Fibroblast of skin of left quadriceps (primary cell): ENCODE results near the gene HOXD4.

Experiments used
- DNase-seq, 2 experiments: peaks; one replicate each; pipeline ENCODE4 v3.0.0-alpha.2; 2013; ENCODE audit warnings: low read depth in 2 of 2

The HOXD4 gene

DNA sequence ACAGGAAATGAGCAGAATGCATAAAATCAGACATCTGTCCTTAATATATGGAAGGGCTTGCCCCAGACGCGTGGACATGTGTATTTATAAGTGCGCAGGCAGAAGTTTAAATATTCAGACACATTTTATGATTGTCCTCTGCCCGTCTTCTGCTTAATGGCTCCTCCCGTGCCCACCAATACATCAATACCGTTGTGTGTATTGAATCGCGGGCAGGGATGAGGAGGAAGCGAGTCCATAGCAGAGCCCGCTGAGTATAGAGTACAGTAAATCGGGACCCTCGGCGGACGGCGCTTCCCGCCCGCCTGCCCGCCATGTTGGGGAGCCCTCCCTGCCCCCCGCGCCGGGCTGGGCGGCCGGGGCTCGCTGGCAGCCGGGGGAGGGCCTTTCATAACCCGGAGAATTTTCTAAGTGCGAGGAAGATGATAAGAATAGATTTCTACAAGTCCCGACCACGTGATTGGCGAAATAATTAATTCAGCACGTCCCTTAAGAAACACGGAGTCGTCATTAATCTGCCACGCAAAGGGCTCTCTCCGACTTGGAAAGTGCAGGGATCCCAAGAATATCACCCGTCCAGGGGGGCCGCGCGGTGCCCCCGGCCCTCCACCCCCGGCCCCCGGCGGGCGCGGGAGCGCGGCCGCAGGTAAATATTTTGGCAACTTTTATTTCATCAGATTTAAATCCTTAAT lies 5.6 kb downstream of the HOXD4 start, which contains the start of gene HOXD3:
Gene HOXD3 (plus strand): TSS at position 501 of the 692 bp plus-strand sequence. CDS start 11,808 bp downstream, outside the sequence.
- DNase-seq = no peak

DNA sequence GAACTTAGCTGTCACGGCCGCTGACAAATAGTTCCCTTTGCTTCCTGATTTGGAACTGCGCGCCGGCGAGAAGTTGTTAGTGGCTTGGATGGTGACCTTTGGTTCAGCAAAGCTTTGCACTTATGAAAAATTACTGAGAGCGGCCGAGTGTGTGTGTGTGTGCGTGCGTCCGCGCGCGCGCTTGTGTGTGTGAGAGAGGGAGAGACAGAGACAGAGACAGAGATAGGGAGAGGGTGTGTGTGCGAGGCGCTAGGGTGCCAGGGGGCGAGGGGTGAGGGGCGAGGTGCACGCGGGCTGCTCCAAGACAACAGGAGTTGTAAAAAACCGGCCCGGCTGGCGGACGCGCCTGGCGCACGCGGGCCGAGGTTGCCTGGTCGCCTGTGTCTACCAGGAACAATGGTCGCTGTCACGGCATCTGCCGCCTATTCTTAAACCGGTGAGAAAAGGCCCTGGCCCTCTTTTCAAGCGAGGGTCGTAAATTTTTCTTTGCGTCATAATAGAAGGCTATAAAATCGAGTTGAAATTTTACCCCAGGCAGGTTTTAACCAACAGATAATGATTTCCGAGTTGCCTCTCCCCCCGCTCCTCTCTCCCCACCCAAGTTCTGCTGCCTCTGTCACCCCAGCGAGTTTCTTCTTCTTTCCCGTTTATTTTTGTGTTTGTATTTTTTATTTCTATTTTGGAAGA lies 6.3 kb downstream of the HOXD4 start:
- DNase-seq = no peak

DNA sequence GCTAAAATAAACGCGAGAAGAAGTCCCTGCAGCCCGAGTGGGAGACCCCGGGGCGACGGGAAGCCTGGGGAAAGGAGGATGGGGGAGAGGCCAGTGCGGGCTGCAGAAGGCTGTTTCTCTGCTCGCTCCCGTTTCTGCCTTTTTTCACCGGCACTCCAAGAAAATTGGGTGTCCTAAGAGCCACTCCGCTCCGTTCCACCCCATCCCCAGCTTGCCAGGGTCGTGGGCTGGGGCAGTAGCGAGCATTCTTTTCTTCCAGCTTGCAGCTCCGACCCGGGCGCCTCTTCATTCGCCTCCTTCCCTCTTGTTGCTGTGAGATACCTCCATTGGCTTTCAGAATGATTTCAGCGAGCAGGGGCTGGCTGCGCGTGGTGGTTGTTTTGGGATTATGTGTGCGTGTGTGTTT lies 6.8 kb downstream of the HOXD4 start:
- no peak for DNase-seq

DNA sequence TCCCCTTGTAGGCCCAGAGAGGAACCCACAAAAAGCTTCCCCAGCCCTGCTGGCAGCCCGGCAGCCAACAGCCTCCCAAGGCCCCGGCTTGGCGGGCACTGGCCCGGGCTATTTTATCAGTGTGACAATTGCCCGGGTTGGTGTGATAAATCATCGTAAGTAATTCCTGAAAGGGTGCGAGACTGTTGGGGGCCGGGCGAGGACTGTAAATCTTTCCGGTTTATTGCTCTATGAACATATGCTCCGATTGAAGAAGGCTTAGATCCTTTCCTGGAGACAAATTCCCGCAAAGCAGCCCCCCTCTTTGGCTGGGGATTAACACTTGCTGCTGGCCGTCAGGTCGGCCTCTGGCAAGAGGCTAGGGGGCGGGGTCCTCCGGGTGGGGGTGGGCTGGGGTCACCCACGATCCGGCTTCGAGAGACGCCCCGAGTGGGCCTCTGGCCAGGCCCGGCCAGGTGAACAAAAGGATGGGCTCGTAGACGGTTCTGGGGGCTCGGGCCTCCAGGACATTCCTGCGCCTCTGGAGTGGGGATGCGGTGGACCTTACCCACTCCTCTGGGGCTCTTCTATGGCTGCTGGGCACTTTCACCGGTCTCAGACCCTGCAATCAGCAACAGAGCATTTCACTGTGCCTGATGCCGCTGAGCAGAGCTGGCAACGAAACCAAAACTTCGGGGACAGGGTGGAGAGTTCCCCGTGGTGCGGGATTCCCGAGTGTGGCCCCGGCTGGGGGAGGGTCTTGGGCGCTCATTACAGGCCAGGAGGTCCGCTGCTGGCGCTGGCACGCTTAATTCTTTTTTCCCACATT lies 7.7 kb downstream of the HOXD4 start:
- no peak for DNase-seq

DNA sequence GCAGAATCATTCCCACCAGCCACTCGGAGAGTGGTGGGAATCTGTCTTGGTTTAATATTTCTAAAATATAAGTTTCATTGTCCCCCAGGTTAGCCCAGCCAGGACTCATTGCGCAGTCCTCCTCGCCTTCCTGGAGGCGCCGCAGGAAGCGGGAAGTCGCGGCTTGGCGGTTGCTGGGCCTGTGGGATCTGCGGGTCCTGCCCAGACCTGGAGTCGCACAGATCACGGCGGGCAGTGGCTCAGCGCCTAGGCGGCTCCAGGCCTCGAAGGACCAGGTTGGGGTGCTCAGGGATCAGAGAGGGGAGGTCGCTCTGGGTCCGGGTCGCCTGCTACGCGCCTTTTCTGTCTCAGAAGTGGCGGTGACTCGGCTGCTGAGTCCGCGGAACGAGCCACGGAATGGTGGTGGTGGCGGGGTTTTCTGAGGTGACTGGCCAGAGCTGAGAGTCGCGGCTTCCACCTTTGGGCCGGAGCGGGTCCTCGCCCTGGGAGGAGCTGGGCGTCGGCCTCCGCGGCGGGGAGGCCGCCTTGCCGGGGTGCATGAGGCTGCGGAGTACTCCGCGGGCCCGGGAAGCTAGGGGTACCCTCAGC lies 8.4 kb downstream of the HOXD4 start:
- DNase-seq = no peak

DNA sequence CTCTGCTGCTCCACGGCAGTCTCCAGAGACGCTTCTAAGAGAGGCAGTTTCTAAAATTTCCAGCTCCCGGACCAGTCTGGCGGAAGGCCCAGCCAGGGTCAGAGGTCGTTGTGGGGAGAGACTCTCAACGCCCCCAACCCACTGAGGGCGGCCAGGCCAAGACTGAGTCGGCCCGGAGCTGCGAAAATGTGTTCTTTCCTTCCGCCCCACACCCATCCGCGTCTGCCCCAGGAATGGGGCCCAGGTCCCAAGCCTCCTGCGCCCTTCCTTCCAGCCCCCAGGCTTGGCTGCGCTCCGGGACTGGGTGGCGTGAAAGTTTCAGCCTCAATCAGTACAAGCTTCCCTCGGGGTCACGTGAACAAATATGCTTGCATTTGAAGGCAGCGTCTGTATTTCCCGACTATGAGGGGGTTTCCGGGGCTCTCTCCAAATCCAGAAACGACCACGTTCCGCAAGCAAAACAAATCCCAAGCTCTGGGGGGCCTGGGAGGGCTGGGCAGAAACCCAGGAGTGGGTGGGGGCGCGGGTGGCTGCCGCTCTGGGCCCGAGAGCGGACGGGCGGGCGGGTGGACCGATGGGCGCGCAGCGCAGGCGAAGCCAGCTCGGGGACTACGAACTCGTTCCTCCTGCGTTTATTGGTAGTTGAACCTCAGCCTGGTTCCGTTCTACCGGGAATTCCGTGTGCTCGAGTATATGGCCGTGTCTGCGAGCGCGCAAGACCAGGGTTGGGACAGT lies 9.1 kb downstream of the HOXD4 start:
- no peak for DNase-seq

DNA sequence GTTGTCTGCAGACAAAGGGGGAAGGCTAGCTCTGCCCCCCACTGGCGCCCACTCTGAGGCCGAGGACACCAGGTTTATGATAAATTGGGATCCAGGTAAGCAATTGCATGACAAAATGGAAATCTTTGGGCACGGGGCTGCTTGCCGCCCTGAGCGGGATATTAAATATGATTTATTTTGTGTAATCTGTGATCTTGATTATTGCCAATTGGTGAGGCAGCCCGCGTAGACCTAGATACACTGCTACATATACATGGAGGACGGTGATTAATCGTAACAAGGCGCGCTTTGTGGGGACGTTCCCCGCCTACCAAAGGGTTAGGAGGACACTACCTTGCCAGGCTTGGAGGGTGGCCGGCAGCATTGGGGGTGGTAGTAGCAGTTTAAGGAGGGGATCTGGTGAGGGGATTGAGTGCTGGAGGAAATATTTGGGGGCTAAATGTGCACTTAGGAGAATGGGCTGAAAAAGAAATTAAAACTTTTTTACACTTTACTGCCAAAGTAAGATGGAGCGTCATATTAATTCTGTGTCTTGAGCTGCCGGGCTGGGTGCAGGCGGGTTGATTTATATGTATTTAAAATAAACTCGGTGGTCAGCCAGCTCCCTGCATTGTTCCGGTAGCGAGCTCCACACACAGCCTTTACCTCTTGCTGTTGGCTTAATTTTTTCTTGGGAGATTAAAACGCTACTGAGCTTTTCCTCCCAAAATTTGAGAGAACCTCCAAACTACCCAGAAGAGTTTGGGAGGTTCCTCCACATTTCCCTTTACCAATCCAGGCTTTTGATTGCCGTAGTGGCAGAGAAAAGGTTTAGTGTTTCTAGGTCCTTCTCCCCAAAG lies 9.9 kb downstream of the HOXD4 start:
- no peak for DNase-seq

DNA sequence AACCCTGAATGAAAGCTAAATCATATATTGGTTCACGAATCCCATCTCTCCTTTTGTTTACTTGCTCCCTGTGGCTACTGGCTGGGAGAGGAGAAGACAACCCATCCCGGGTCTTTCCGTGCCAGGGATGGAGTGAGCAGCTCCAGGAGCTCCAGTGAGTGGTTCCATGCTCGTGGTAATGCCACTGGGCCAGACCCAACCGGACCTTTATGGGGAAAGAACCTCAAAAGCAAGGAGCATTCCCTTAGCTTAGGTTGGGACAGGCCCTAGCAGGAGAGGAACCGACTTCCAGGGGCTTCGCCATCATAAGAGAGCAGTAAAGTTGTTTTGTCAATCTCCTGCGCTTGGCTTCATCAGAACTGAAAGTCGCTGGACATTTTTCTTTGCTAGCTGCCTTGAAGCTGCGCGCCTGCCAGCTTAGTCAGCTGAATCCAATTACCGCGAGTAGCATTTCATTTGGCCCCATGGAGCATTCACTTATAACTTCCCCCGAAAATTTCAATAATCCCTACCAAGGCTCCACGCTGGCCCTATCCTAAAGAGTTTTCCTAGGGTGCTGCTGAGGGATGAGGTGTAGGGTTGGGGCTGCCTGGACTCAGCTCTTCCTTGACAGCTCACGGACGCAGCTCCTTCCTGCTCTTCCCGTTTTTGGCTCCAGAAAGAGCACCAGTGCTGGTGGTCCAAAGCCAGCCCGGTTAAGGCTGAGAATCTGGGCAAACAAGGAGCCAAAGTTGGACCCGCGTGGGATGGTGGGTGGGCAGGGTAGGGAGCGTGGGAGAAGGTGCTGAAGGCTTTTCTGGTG lies 10.7 kb downstream of the HOXD4 start:
- DNase-seq = peak in 1 of 2 experiments; percentile 71

DNA sequence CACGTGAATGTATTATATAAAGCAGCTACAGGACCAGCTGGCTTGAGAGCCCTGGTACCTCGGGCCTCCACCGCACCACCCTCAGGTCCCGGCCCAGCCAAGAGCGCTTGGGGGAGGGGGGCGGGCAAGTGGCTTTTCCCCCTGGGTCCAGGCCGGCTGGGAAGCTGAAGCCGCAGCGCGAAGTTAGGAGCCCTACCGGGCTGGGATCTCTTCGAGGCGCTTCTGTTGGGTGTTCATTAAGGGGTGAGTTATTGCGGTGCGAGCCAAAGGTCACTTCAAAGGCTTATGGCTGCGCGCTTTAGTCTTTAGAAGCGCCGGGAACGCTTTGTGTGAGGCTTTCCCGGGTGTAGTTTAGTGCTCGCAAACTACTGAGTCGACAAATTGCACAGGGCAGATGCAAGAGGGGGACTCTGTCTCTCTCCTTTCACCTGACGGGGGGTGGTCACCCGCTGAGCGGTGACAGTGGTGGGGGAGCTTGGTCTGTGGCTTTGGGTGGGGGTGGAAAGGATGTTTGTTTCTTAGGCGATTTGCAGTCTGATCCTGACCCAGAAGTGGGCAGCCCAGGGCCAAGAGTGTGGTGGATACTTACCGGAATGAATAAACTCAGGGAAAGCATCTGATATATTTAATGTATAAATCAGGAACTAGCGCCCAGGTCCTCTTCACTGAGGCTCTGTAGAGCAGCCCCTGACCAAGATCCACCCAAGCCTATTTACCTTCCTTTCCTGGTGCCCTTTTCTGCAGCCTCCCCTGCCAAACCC lies 11.7 kb downstream of the HOXD4 start:
- DNase-seq = no peak

DNA sequence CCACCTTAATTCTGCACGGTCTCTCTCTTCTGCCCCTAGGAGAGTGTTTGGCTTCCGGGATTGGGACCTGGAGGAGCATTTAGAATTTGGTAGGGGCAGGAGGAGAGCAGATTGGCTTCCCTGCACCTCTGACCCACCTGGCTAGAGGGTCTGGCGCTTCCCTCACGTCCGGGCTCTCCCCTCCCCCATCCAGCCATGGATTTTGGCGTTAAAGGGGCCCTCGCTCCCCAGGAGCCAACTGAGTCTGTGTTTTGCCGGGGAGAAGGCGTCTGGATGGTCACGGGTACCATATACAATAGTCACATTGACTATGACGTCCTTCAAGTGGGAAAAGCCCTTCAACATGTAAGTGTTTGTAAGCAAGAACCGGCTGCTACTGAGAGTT lies 12.3 kb downstream of the HOXD4 start:
- DNase-seq = no peak

DNA sequence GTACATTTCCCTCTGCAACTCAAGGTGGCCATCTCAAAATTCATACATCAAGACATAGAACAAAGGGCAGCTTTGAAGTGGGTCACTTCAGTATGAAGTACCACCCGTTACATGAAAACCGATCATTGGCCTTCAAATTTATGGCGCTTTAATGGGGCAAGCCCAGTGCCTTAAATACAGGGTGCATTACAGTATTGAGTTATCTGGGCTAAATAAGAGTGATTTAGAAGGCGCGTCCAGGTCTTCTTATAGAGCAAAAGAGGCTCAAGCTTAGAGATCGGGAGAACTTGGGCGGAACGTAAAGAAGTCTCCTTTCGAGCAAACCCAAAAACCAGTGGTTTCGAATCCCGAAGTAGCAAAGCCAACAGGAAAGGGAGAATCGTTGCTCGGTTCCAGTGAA lies 12.9 kb downstream of the HOXD4 start:
- no peak for DNase-seq

DNA sequence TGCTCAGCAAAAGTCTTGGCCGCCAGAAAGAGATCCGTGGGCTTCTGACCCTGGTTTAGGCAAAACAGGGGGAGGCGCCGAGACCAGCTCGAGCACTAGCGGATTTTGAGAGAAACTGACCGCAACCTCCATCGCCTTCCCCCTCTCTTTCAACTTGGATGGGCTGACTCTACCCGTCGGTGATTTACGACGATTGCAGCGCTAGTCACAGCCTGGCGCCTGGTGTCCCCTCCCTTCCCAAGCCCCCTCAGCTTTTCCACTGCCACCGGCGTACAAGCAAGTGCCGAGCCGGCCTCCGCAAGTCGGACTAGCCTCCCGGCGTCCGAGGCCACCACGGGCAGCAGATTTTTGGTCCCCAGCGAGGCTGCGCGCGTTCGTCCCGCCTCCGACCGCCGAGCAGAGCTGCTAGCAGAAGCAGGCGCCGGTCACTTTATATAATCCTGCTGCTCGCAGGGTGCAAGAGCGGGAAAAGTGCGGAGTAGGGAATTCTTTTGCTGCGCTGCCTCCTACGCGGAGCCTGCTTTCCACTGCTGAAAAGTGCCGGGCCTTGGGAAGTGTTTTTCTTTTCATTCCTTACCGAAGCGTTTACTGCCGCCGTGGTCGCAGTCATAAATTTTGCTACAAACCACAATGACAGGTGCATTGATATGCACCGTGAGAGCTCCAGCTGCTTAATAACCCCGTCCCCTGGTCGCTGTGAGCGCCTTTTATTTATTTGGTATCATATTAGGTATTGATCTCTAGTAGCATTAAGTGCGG lies 13.4 kb downstream of the HOXD4 start:
- no peak for DNase-seq

DNA sequence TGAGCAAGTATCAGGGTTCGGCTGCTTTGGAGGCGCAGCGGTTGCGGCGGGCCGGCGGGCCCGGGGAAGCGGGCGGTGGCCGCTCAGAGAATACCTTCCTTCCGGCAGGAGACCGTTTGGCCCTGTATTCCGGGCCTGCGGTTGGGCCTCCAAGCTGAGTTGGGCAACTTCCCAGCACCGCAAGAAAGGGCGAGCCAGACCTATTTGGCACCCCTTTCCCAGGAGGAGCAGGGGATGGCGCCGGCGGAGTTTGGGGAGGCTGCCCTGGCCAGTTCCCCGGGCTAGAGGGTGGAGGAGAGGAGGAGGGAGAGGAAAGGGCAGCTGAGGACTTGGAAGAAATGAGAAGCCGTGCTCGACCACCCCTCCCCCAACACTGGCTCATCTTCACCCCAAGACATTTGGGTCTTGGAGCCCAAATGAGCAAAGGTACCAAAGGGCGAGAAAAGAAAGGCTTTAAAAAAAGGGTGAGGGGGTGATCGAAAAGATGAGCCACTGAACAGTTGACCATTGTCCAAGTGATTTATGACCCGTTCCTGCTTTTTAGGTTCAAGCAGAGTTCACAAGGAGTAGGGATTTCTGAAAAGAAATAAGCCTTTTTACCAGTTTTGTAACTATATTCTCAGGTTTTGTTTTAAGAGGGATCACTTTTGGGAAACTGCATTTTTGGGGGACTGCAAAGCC lies 14.2 kb downstream of the HOXD4 start:
- no peak for DNase-seq

DNA sequence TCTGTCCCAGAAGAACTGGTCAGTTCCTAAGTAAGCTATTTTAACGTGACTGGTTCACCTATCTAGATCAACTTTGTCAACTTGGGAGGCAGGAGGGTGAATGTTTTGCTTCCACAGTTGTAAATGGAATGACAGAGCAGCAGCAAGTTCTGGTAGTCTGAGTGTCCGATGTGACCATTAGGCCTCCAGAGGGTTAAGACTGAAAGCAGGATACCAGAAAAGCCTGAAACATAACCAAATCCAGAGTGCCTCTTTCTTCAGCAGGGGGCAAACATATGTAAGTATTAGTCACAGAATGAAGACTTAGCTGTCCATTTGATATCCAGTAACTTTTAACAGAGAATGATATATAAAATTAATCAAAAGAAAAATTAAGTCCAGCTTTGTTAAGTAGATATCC lies 14.9 kb downstream of the HOXD4 start:
- no peak for DNase-seq

DNA sequence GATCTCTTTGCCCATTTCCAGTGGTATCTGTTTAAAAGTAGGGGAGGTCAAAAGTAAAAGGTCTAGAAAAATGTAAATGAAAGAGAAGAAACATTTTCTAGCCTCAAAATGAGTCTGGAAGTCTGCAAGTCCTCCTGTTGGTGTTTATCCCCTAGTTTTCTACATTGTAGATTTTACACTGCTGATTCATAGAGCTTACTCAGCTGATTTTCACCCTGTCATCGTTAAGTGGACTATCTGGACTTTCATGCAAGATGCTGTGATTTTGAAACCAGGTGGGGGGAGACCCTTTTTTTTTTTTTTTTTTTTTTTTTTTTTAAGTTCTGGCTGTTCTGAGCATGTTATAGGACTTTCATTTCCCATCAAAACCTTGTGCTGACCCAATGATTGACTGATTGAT lies 16.0 kb downstream of the HOXD4 start:
- no peak for DNase-seq

DNA sequence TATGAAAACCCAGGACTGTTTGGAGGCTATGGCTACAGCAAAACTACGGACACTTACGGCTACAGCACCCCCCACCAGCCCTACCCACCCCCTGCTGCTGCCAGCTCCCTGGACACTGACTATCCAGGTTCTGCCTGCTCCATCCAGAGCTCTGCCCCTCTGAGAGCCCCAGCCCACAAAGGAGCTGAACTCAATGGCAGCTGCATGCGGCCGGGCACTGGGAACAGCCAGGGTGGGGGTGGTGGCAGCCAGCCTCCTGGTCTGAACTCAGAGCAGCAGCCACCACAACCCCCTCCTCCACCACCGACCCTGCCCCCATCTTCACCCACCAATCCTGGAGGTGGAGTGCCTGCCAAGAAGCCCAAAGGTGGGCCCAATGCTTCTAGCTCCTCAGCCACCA lies 17.8 kb downstream of the HOXD4 start:
- DNase-seq = no peak

DNA sequence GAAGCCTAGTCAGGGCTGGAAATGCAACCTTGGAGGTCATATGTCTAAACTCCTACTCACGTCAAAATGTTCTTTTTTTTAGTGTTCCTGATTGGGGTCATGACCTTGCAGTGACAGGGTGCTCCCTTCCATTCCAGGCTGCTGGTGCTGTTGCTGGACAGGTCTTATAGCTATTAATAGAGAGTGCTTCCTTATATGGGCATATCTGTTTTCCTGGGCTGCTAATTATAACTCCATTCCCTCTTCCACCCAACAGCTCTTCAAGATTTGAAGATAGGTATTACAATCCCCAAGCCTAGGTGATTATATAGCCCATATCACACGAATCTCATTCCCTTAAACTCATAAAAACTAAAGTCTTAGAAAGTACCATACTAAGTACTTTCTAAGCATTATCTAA lies 18.4 kb downstream of the HOXD4 start:
- no peak for DNase-seq
